OCI-LY3 (cell line): ENCODE results near the gene CARM1.

ENCODE experiments used
- H2AFZ ChIP-seq: fragments of 200-600, 300-600 bp; shearing (Covaris generic); 2 replicates; pipeline ENCODE4 v1.6.0; 2014; ENCODE audit warnings: antibody characterized with exemption, low read depth, low read length
- H3K27ac ChIP-seq: fragments of 200-600, 300-600 bp; sonication (generic); 2 replicates; pipeline ENCODE4 v1.5.1; 2014; ENCODE audit warnings: mild to moderate bottlenecking, low read length, moderate library complexity, mixed read lengths
- H3K27me3 ChIP-seq: fragments of 200-600, 300-600 bp; sonication (generic); 2 replicates; pipeline ENCODE4 v1.6.1; 2014; ENCODE audit warnings: low read depth, low read length, mixed read lengths
- H3K36me3 ChIP-seq: fragments of 200-600, 300-600 bp; sonication (generic); replicated peaks from 2 replicates; pipeline ENCODE3; 2014; ENCODE audit warnings: low read depth, low read length, mixed read lengths
- H3K4me1 ChIP-seq: fragments of 300-600, 200-600 bp; sonication (generic); 2 replicates; pipeline ENCODE4 v1.6.1; 2014; ENCODE audit warnings: low read length, mixed read lengths
- H3K4me2 ChIP-seq: fragments of 200-600, 300-600 bp; sonication (generic); 2 replicates; pipeline ENCODE4 v1.6.1; 2014; ENCODE audit warnings: low read length, mixed read lengths
- H3K4me3 ChIP-seq: fragments of 300-600, 200-600 bp; sonication (generic); 2 replicates; pipeline ENCODE4 v1.5.1; 2014; ENCODE audit warnings: antibody characterized with exemption, mild to moderate bottlenecking, low read length, moderate library complexity
- H3K79me2 ChIP-seq: fragments of 300-600, 200-600 bp; shearing (Covaris generic); 2 replicates; pipeline ENCODE4 v1.6.1; 2014; ENCODE audit warnings: mild to moderate bottlenecking, low read length, mixed read lengths
- H3K9ac ChIP-seq: fragments of 300-600, 200-600 bp; shearing (Covaris generic); 2 replicates; pipeline ENCODE4 v1.6.0; 2014; ENCODE audit warnings: mild to moderate bottlenecking, low read length, moderate library complexity
- H3K9me3 ChIP-seq: fragments of 200-600, 300-600 bp; shearing (Covaris generic); 2 replicates; pipeline ENCODE4 v1.6.1; 2014; ENCODE audit warnings: low read length, mixed read lengths; ENCODE audit not compliant: insufficient read depth
- H4K20me1 ChIP-seq: fragments of 200-600, 300-600 bp; sonication (generic); 2 replicates; pipeline ENCODE4 v1.6.1; 2016; ENCODE audit warnings: low read length, mixed read lengths; ENCODE audit not compliant: insufficient read depth
- EZH2phosphoT487 ChIP-seq: fragments of 200-600 bp; shearing (Covaris generic); IDR thresholded peaks from 2 replicates; pipeline ENCODE4 v1.6.1; 2018; ENCODE audit warnings: antibody characterized with exemption, mixed run types, low read depth
- TF ChIP-seq, protein P1 (sequence below): fragments of 200-600, 300-600 bp; sonication (generic); IDR thresholded peaks from 2 replicates; pipeline ENCODE4 v1.5.1; 2014; ENCODE audit warnings: antibody characterized with exemption, low read length, low read depth

The CARM1 gene

DNA sequence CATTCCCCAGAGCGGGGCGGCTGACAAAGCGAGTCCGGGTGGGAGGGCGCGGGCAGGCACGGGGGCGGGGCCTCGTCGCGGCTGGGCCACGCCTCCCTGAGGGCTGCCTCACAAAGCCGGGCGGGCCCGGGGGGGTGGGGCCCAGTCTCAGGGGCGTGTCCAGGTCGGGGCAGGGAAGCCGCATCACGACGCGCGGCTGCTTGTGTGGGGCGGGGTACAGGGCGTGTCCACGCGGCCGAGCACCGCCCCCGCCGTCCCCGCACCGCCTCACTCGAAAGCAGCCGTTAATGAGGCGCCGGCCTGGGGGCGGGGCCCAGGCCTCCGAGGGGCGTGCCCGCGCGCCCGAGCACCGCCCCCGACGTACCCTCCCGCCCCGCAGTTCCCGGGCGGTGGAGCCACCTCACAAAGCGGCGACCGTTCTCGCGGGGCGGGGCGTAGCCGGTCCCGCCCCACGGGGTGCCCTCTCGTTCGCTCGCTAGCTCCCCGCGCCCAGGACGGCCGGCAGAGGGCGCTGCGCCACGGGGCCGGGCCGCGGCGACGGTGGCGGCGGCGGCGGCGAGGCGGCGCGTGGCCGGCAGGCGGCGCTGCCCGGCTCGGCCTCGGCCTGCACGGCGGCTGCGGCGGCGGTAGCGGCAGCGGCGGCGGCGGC lies at the start of gene CARM1:
Gene CARM1, plus strand, starts transcription at position 599 of the 649 bp plus-strand sequence. CDS start 150 bp downstream, outside the sequence.
- peaks cover 53% of the 10 kb centered on the region for H3K4me1 ChIP-seq
- H3K9ac ChIP-seq = peak within 1 kb of the TSS; percentile 89
- TF ChIP-seq, protein P1, sequence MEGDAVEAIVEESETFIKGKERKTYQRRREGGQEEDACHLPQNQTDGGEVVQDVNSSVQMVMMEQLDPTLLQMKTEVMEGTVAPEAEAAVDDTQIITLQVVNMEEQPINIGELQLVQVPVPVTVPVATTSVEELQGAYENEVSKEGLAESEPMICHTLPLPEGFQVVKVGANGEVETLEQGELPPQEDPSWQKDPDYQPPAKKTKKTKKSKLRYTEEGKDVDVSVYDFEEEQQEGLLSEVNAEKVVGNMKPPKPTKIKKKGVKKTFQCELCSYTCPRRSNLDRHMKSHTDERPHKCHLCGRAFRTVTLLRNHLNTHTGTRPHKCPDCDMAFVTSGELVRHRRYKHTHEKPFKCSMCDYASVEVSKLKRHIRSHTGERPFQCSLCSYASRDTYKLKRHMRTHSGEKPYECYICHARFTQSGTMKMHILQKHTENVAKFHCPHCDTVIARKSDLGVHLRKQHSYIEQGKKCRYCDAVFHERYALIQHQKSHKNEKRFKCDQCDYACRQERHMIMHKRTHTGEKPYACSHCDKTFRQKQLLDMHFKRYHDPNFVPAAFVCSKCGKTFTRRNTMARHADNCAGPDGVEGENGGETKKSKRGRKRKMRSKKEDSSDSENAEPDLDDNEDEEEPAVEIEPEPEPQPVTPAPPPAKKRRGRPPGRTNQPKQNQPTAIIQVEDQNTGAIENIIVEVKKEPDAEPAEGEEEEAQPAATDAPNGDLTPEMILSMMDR = peak; percentile 50
- no peak for TF ChIP-seq EZH2phosphoT487
- H2AFZ ChIP-seq = peak within 1 kb of the TSS; percentile 21; the same call in 1 of the 2 replicates
- H4K20me1 ChIP-seq = 0 out of 2 replicates have a peak, but pooled peaks cover 2% of the 10 kb centered on the region
- H3K27ac ChIP-seq = peak within 1 kb of the TSS; percentile 64
- H3K79me2 ChIP-seq = peaks cover 45% of the 10 kb centered on the region
- no peaks in the 10 kb centered on the region for H3K9me3 ChIP-seq
- peaks cover 3% of the 10 kb centered on the region for H3K36me3 ChIP-seq
- peak within 1 kb of the TSS; percentile 92 for H3K4me2 ChIP-seq
- H3K27me3 ChIP-seq = no peaks in the 10 kb centered on the region
- peak within 1 kb of the TSS; percentile 87 for H3K4me3 ChIP-seq

DNA sequence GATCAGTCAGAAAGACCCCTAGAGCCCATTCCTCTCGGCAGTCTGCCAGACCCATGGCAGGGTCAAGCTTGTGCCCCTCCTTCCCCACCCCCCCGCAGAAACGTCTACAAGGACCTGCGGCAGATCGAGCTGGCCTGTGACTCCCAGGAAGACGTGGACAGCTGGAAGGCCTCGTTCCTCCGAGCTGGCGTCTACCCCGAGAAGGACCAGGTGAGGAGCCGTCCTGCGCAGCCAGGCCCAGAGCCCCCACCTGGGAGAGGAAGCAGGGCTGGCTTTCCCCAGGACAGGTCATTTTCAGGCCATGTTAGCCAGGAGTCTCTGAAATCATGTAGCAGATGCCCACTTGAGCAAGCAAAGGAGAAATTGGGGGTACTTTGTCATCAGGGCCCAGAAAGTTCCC lies 47.7 kb upstream of the CARM1 start:
- TF ChIP-seq, protein P1 = no peak
- no peak for TF ChIP-seq EZH2phosphoT487
- Histone ChIP-seq H3K4me1 (no peaks in the 10 kb centered on the region), H3K9ac (no peak overlapping the region), H3K36me3 (peaks cover 30% of the 10 kb centered on the region), H4K20me1 (no peaks in the 10 kb centered on the region), H3K79me2 (no peaks in the 10 kb centered on the region), H3K9me3 (no peaks in the 10 kb centered on the region), H3K4me3 (no peak overlapping the region), H3K4me2 (no peak overlapping the region), H3K27ac (no peak overlapping the region), H3K27me3 (no peaks in the 10 kb centered on the region), H2AFZ (no peak overlapping the region)

DNA sequence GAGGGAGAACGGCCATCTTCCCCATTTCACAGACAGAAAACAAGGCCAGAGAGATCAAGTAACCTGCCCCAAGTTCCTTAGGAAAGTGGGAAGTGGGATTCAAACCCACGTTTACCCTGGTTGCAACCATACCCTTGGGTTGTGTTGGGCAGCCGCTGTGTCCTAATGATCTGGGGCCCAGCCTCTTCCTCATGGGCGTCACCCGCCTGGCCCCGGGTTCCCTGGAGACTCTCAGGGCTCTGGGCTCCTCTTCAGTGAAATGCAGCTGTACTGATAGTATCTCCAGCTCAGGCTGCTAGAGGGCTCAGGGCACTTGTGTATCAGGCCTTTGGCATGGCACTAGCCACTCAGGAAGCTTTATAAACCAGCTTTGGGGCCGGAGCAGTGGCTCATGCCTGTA lies 45.1 kb upstream of the CARM1 start:
- Histone ChIP-seq H3K4me1 (no peaks in the 10 kb centered on the region), H3K4me3 (no peak overlapping the region), H3K27me3 (no peaks in the 10 kb centered on the region), H3K27ac (no peak overlapping the region), H4K20me1 (no peaks in the 10 kb centered on the region), H3K9ac (no peak overlapping the region), H3K79me2 (no peaks in the 10 kb centered on the region), H3K4me2 (no peak overlapping the region), H3K9me3 (no peaks in the 10 kb centered on the region), H3K36me3 (peaks cover 27% of the 10 kb centered on the region), H2AFZ (no peak overlapping the region)
- TF ChIP-seq, protein P1 = no peak
- TF ChIP-seq EZH2phosphoT487 = no peak

DNA sequence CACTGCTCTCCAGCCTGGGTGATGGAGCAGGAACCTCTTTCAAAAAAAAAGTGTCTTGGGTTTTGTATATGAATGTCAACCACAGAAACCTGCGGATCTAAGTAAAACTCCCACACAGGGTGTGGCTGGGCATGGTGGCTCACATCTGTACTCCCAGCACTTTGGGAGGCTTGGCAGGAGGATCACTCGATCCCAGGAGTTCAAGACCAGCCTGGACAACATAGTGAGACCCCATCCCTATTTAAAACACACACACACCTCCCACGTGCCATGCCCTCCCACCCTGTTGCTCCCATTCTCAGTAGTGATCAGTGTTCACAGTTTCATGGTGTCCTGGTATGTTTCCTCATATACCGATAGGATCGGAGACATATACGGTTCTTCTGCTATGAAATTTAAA lies 44.5 kb upstream of the CARM1 start:
- H3K9ac ChIP-seq = no peak overlapping the region
- H3K36me3 ChIP-seq = peaks cover 24% of the 10 kb centered on the region
- TF ChIP-seq EZH2phosphoT487 = no peak
- TF ChIP-seq, protein P1 = no peak
- no peak overlapping the region for H2AFZ ChIP-seq
- H3K9me3 ChIP-seq = no peaks in the 10 kb centered on the region
- no peaks in the 10 kb centered on the region for H3K4me1 ChIP-seq
- no peak overlapping the region for H3K4me2 ChIP-seq
- H3K79me2 ChIP-seq = no peaks in the 10 kb centered on the region
- no peaks in the 10 kb centered on the region for H3K27me3 ChIP-seq
- no peak overlapping the region for H3K27ac ChIP-seq
- H4K20me1 ChIP-seq = no peaks in the 10 kb centered on the region
- H3K4me3 ChIP-seq = no peak overlapping the region
